GM12878 (cell line): ENCODE results near the gene SEMA5A. TPM values are rescaled to one million over a fixed set of nuclear protein-coding genes. Genes with fewer than 3 reads are reported as not detected.

Source experiments
- ATAC-seq: fragments of 200-7000 bp; cut with Tn5 transposase; 3 replicates; pipeline ENCODE4 v1.9.1; 2020; ENCODE audit warnings: mild to moderate bottlenecking, moderate library complexity
- BruUV-seq: library from RNA; stranded (reverse); fragments of 400-500 nt; replicated peaks from 2 replicates; lab custom pipeline; 2021; lab: Mats Ljungman, UMichigan
- CTCF ChIA-PET: fragments of 300-600 bp; sonication (Branson Sonifier 250); formaldehyde crosslinking; extraction: SDS; loops from one replicate; lab custom pipeline; 2021; ENCODE audit warnings: inconsistent platforms; lab: Yijun Ruan, JAX
- POLR2A ChIA-PET: fragments of 350-600 bp; formaldehyde crosslinking; extraction: SDS; loops from one replicate; lab custom pipeline; 2021; ENCODE audit warnings: inconsistent platforms; lab: Charles Lee
- RAD21 ChIA-PET: fragments of 300-600 bp; sonication (Branson Sonifier 250); formaldehyde crosslinking; loops from one replicate; lab custom pipeline; 2023; ENCODE audit warnings: antibody characterized with exemption; ENCODE audit not compliant: unreplicated experiment; lab: Charles Lee
- SMC1A ChIA-PET: fragments of 300-600 bp; sonication (Branson Sonifier 250); formaldehyde crosslinking; loops from one replicate; lab custom pipeline; 2023; ENCODE audit not compliant: unreplicated experiment, uncharacterized antibody; lab: Charles Lee
- DNase-seq: peaks from one replicate; pipeline ENCODE4 v3.0.0-alpha.2; 2011; ENCODE audit warnings: low read depth, low spot score
- FAIRE-seq: peaks from 3 replicates; lab custom pipeline; 2011; peaks lifted over from hg19 to GRCh38; lab: Jason Lieb, UNC
- H2AFZ ChIP-seq: 2 replicates; pipeline ENCODE4 v1.6.0; 2011; ENCODE audit warnings: low read depth, low read length, control low read depth; ENCODE audit not compliant: control insufficient read depth
- H3K27ac ChIP-seq: 2 replicates; pipeline ENCODE4 v1.5.1; 2011; ENCODE audit warnings: control low read depth; ENCODE audit not compliant: control insufficient read depth, insufficient read depth
- H3K27me3 ChIP-seq, 2 experiments: replicated peaks in 1 of 2; 2 replicates each; pipeline versions ENCODE4 v1.6.0 to v1.6.1; 2011; ENCODE audit warnings: low read length in 1 of 2; ENCODE audit not compliant: control insufficient read depth in 2 of 2, insufficient read depth in 2 of 2
- H3K36me3 ChIP-seq, 2 experiments: 2 replicates each; pipeline ENCODE4 v1.5.1; 2011; ENCODE audit warnings: low read length in 1 of 2; ENCODE audit not compliant: control insufficient read depth in 2 of 2, insufficient read depth in 2 of 2
- H3K4me1 ChIP-seq: 2 replicates; pipeline ENCODE4 v1.6.1; 2011; ENCODE audit warnings: mild to moderate bottlenecking, low read length, moderate library complexity, mixed read lengths; ENCODE audit not compliant: control insufficient read depth, insufficient read depth
- H3K4me2 ChIP-seq: 2 replicates; pipeline ENCODE4 v1.6.0; 2011; ENCODE audit warnings: control low read depth; ENCODE audit not compliant: control insufficient read depth, insufficient read depth
- H3K4me3 ChIP-seq: fragments of 200-600 bp; sonication (generic); 2 replicates; pipeline ENCODE4 v1.5.1; 2016
- H3K79me2 ChIP-seq: 2 replicates; pipeline ENCODE4 v1.6.0; 2011; ENCODE audit warnings: low read length; ENCODE audit not compliant: control insufficient read depth, insufficient read depth
- H3K9ac ChIP-seq: 2 replicates; pipeline ENCODE4 v1.8.0; 2011; ENCODE audit warnings: low read length, control low read depth, mixed read lengths; ENCODE audit not compliant: control insufficient read depth, insufficient read depth
- H3K9me3 ChIP-seq: replicated peaks from 3 replicates; pipeline ENCODE4 v1.5.1; 2011; ENCODE audit warnings: mild to moderate bottlenecking, low read length; ENCODE audit not compliant: control insufficient read depth, insufficient read depth
- H4K20me1 ChIP-seq: 2 replicates; pipeline ENCODE4 v1.6.0; 2011; ENCODE audit not compliant: control insufficient read depth, insufficient read depth
- SREBF2 ChIP-seq: IDR thresholded peaks from 2 replicates; pipeline ENCODE4 v1.6.1; 2012; ENCODE audit warnings: mild to moderate bottlenecking, low read length
- WGBS: methylation state at CpG from one replicate; pipeline ENCODE4 v1.1.6; 2016; ENCODE audit warnings: low lambda C conversion rate; ENCODE audit not compliant: insufficient replicate concordance, insufficient coverage; ENCODE audit errors: missing lambda C conversion rate; 5-methylcytosine and 5-hydroxymethylcytosine counted together
- in situ Hi-C: fragments of 300-500 bp; cut with MboI; formaldehyde crosslinking; loops from 9 replicates; pipeline ENCODE4 v1.14.3; 2018; ENCODE audit warnings: mixed read lengths
- intact Hi-C: fragments of 100-400 bp; cut with micrococcal nuclease; formaldehyde crosslinking; loops from one replicate; pipeline ENCODE4 v1.14.2; 2022; ENCODE audit not compliant: unreplicated experiment
- polyA plus RNA-seq, 11 experiments: library from polyadenylated mRNA; depleted of rRNA in 4 of 11; unstranded in 6 of 11; stranded (reverse) in 5 of 11; fragments of >200 nt; fragmentation: Nextera tagmentation in 4 of 11; fragmentation: Illumina TruSeq in 1 of 11; extraction: Ambion mirVana in 4 of 11; extraction: Trizol in 1 of 11; gene quantifications; 1 replicate in 1 of 11; 2 replicates in 10 of 11; pipeline versions ENCODE4 v1.2.1 to v1.2.3, GENCODE V29; 2011 to 2016; ENCODE audit warnings: inconsistent platforms in 2 of 11, missing spikeins in 2 of 11, low read depth in 1 of 11
- total RNA-seq, 4 experiments: library from RNA; depleted of rRNA in 3 of 4; stranded (reverse); fragments of >200 nt in 3 of 4; fragmentation: Illumina TruSeq in 1 of 4; extraction: Trizol in 1 of 4; gene quantifications; 2 replicates each; pipeline versions ENCODE4 v1.2.1 to v1.2.3, GENCODE V29; 2013 to 2021
- TF ChIP-seq, protein P1 (sequence below): IDR thresholded peaks from 2 replicates; pipeline ENCODE4 v1.6.1; 2012; ENCODE audit warnings: mild to moderate bottlenecking, low read depth, low read length

The SEMA5A gene
- total and polyA plus RNA-seq, 10 of the 15 experiments (the other 5 are each of a cell fraction or from before 2014, with no cell fraction given) = 0.03 to 2.4 (median 0.09) TPM; not detected in 1

DNA sequence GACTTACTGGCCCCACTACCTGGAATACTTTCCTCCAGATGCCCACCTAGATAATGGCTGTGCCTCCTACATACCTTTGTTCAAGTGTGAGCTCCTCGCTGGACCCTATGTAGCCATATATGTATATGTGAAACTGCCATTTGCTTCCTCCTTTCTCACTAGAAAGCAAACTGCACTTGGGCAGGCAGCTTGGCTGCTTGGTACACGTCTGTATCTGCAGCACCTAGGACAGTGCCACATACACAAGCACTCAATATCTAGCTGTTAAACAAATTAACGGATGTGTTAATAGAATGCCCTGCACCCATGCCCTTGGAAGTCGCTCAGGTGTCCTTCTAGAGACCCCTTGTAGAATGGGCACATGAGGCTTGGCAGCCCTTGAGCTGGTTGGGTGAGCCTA lies 301.5 kb downstream of the SEMA5A start:
- BruUV-seq = no TSS peak
- in situ Hi-C loops (no loop called here), intact Hi-C loops (no loop called here)
- Histone ChIP-seq H3K27ac (no peak overlapping the region), H3K4me3 (no peak overlapping the region), H3K79me2 (no peaks in the 10 kb centered on the region), H2AFZ (no peak overlapping the region), H3K9ac (no peak overlapping the region), H4K20me1 (no peaks in the 10 kb centered on the region), H3K36me3 (no peaks in the 10 kb centered on the region), H3K9me3 (no peaks in the 10 kb centered on the region), H3K27me3 (no peaks in the 10 kb centered on the region), H3K4me1 (no peaks in the 10 kb centered on the region), H3K4me2 (no peak overlapping the region)
- WGBS = 2% methylated on average over 4 of the region's 4 CpGs
- ATAC-seq (no peak), FAIRE-seq (no peak), DNase-seq (no peak)
- CTCF ChIA-PET = no interaction called here
- TF ChIP-seq SREBF2 = no peak
- TF ChIP-seq, protein P1, sequence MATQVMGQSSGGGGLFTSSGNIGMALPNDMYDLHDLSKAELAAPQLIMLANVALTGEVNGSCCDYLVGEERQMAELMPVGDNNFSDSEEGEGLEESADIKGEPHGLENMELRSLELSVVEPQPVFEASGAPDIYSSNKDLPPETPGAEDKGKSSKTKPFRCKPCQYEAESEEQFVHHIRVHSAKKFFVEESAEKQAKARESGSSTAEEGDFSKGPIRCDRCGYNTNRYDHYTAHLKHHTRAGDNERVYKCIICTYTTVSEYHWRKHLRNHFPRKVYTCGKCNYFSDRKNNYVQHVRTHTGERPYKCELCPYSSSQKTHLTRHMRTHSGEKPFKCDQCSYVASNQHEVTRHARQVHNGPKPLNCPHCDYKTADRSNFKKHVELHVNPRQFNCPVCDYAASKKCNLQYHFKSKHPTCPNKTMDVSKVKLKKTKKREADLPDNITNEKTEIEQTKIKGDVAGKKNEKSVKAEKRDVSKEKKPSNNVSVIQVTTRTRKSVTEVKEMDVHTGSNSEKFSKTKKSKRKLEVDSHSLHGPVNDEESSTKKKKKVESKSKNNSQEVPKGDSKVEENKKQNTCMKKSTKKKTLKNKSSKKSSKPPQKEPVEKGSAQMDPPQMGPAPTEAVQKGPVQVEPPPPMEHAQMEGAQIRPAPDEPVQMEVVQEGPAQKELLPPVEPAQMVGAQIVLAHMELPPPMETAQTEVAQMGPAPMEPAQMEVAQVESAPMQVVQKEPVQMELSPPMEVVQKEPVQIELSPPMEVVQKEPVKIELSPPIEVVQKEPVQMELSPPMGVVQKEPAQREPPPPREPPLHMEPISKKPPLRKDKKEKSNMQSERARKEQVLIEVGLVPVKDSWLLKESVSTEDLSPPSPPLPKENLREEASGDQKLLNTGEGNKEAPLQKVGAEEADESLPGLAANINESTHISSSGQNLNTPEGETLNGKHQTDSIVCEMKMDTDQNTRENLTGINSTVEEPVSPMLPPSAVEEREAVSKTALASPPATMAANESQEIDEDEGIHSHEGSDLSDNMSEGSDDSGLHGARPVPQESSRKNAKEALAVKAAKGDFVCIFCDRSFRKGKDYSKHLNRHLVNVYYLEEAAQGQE = peak; percentile 53; the same call in 1 of the 2 replicates
- SMC1A ChIA-PET = interaction anchor here (0.9 kb wide), 1 partner anchor 13 kb away, joined by 3 read pairs; no protein-coding TSS in a partner anchor
- RAD21 ChIA-PET = no interaction called here
- POLR2A ChIA-PET = no interaction called here
